NT2/D1 (cell line): ENCODE results near the gene ZNF316.

Source experiments
- DNase-seq: peaks from one replicate; pipeline ENCODE4 v3.0.0-alpha.2; 2011; ENCODE audit warnings: low read depth, low spot score
- H3K27me3 ChIP-seq: 2 replicates; pipeline ENCODE4 v1.6.0; 2011; ENCODE audit warnings: mild to moderate bottlenecking; ENCODE audit not compliant: insufficient read length, insufficient read depth
- H3K36me3 ChIP-seq: 2 replicates; pipeline ENCODE4 v1.6.1; 2011; ENCODE audit warnings: mild to moderate bottlenecking, low read length, mixed read lengths; ENCODE audit not compliant: insufficient read depth, insufficient read length
- H3K4me1 ChIP-seq: 2 replicates; pipeline ENCODE4 v1.5.1; 2011; ENCODE audit not compliant: insufficient read depth, insufficient read length
- H3K4me3 ChIP-seq: 2 replicates; pipeline ENCODE4 v1.5.1; 2011; ENCODE audit warnings: low read depth; ENCODE audit not compliant: insufficient read length
- H3K9ac ChIP-seq: 2 replicates; pipeline ENCODE4 v1.6.0; 2011; ENCODE audit warnings: low read depth; ENCODE audit not compliant: insufficient read length
- H3K9me3 ChIP-seq: 2 replicates; pipeline ENCODE4 v1.5.1; 2011; ENCODE audit warnings: mild to moderate bottlenecking, low read length; ENCODE audit not compliant: insufficient read depth
- SUZ12 ChIP-seq: IDR thresholded peaks from 2 replicates; pipeline ENCODE4 v1.6.1; 2011; ENCODE audit not compliant: insufficient read length, insufficient read depth; ENCODE audit errors: extremely low read depth
- YY1 ChIP-seq: IDR thresholded peaks from 2 replicates; pipeline ENCODE4 v1.6.1; 2011; ENCODE audit not compliant: insufficient read length, insufficient read depth
- ZNF274 ChIP-seq: IDR thresholded peaks from 2 replicates; pipeline ENCODE4 v1.6.1; 2011; ENCODE audit warnings: mild to moderate bottlenecking, low read depth, low read length

ZNF316 gene

GRCh38 chr7:6604458-6604857 lies 32.7 kb upstream of the ZNF316 start:
- peaks cover 61% of the 10 kb centered on the region for H3K36me3 ChIP-seq
- H3K9ac ChIP-seq: no peak overlapping the region
- TF ChIP-seq YY1: no peak
- no peak for TF ChIP-seq ZNF274
- no peak for TF ChIP-seq SUZ12

GRCh38 chr7:6606866-6607583 lies 30.1 kb upstream of the ZNF316 start:
- Histone ChIP-seq H3K9ac (no peak overlapping the region), H3K4me1 (peaks cover 3% of the 10 kb centered on the region), H3K27me3 (no peaks in the 10 kb centered on the region), H3K9me3 (no peaks in the 10 kb centered on the region; the same call in 1 of the 2 replicates), H3K36me3 (peaks cover 43% of the 10 kb centered on the region), H3K4me3 (no peak overlapping the region)
- no peak for TF ChIP-seq ZNF274
- no peak for TF ChIP-seq SUZ12
- no peak for TF ChIP-seq YY1
- DNase-seq: no peak

More at GRCh38 chr7:6604458-6604857, 32.7 kb upstream of the ZNF316 start:
- no peaks in the 10 kb centered on the region for H3K27me3 ChIP-seq
- H3K9me3 ChIP-seq: no peaks in the 10 kb centered on the region
- no peak overlapping the region for H3K4me3 ChIP-seq
- no peak for DNase-seq
- peaks cover 3% of the 10 kb centered on the region for H3K4me1 ChIP-seq

GRCh38 chr7:6607651-6608051 lies 29.5 kb upstream of the ZNF316 start:
- TF ChIP-seq SUZ12 (no peak), YY1 (no peak), ZNF274 (no peak)
- DNase-seq: no peak
- H3K4me3 ChIP-seq: no peak overlapping the region
- H3K9me3 ChIP-seq: no peaks in the 10 kb centered on the region; the same call in 1 of the 2 replicates
- peak overlapping the region; percentile 21 for H3K9ac ChIP-seq
- H3K27me3 ChIP-seq: peaks cover 3% of the 10 kb centered on the region
- peaks cover 3% of the 10 kb centered on the region for H3K4me1 ChIP-seq
- H3K36me3 ChIP-seq: peaks cover 37% of the 10 kb centered on the region

- Histone ChIP-seq H3K4me1 (peaks cover 3% of the 10 kb centered on the region), H3K9me3 (no peaks in the 10 kb centered on the region; the same call in 1 of the 2 replicates), H3K4me3 (no peak overlapping the region), H3K36me3 (peaks cover 35% of the 10 kb centered on the region), H3K9ac (peak overlapping the region; percentile 1), H3K27me3 (peaks cover 6% of the 10 kb centered on the region)
- TF ChIP-seq SUZ12 (no peak), YY1 (no peak), ZNF274 (no peak)
- DNase-seq: no peak
Measured at GRCh38 chr7:6608081-6608480, 29.0 kb upstream of the ZNF316 start.

GRCh38 chr7:6608794-6609193 lies 28.3 kb upstream of the ZNF316 start:
- DNase-seq: no peak
- Histone ChIP-seq H3K27me3 (peaks cover 6% of the 10 kb centered on the region), H3K4me1 (peaks cover 8% of the 10 kb centered on the region), H3K4me3 (no peak overlapping the region), H3K36me3 (peaks cover 31% of the 10 kb centered on the region), H3K9ac (no peak overlapping the region), H3K9me3 (no peaks in the 10 kb centered on the region; the same call in 1 of the 2 replicates)
- TF ChIP-seq ZNF274 (no peak), YY1 (no peak), SUZ12 (no peak)

- Histone ChIP-seq H3K4me3 (no peak overlapping the region), H3K9ac (no peak overlapping the region), H3K9me3 (no peaks in the 10 kb centered on the region; the same call in 1 of the 2 replicates), H3K36me3 (peaks cover 13% of the 10 kb centered on the region), H3K4me1 (peaks cover 10% of the 10 kb centered on the region), H3K27me3 (peaks cover 16% of the 10 kb centered on the region)
- TF ChIP-seq SUZ12 (no peak), YY1 (no peak)
- DNase-seq: no peak
Measured at GRCh38 chr7:6612819-6613218, 24.3 kb upstream of the ZNF316 start.

- Histone ChIP-seq H3K36me3 (peaks cover 6% of the 10 kb centered on the region), H3K9ac (peak overlapping the region; percentile 3), H3K4me3 (no peak overlapping the region), H3K4me1 (peaks cover 7% of the 10 kb centered on the region), H3K9me3 (no peaks in the 10 kb centered on the region; the same call in 1 of the 2 replicates), H3K27me3 (peaks cover 16% of the 10 kb centered on the region)
- DNase-seq: no peak
- TF ChIP-seq ZNF274: no peak
- no peak for TF ChIP-seq SUZ12
- no peak for TF ChIP-seq YY1
Measured at GRCh38 chr7:6613706-6614105, 23.4 kb upstream of the ZNF316 start.
